H1 (cell line): ENCODE measurements around the gene NOTUM. TPM values are rescaled to one million over a fixed set of nuclear protein-coding genes. Genes with fewer than 3 reads are reported as not detected.
A peak's percentile ranks its signal among the peaks of the same experiment; 100 is the strongest.

Experiments
- CEBPB ChIP-seq: IDR thresholded peaks from 2 replicates; pipeline ENCODE4 v1.6.1; 2012; ENCODE audit warnings: low read depth, low read length
- CHD1 ChIP-seq: IDR thresholded peaks from 2 replicates; pipeline ENCODE4 v1.6.1; 2012; ENCODE audit warnings: low read depth, low read length, improper control_type of control experiment
- HDAC6 ChIP-seq: IDR thresholded peaks from one replicate; pipeline ENCODE4 v1.7.1; 2012; ENCODE audit warnings: low read depth, mild to moderate bottlenecking, inconsistent platforms, low read length, moderate library complexity
- JUN ChIP-seq: IDR thresholded peaks from 2 replicates; pipeline ENCODE4 v1.6.1; 2011; ENCODE audit warnings: low read depth, mild to moderate bottlenecking, improper control_type of control experiment, low read length
- KDM1A ChIP-seq: fragments of 200-600, 300-600 bp; sonication (generic); IDR thresholded peaks from 2 replicates; pipeline ENCODE4 v1.7.1; 2016; ENCODE audit warnings: mild to moderate bottlenecking, low read length, borderline replicate concordance
- POLR2A ChIP-seq, 2 experiments: IDR thresholded peaks; 1 replicate in 1 of 2; 2 replicates in 1 of 2; pipeline ENCODE4 v1.6.1; 2011; ENCODE audit warnings: low read depth in 2 of 2, low read length in 2 of 2, mild to moderate bottlenecking in 2 of 2; ENCODE audit errors: control extremely low read depth in 1 of 2
- POLR2AphosphoS5 ChIP-seq: IDR thresholded peaks from 2 replicates; pipeline ENCODE4 v1.6.1; 2011; ENCODE audit warnings: low read depth, low read length
- RNF2 ChIP-seq: fragments of 200-900, 300-1000 bp; sonication (generic); IDR thresholded peaks from 2 replicates; pipeline ENCODE4 v1.7.1; 2016; ENCODE audit warnings: borderline replicate concordance, low read depth, mild to moderate bottlenecking, antibody characterized with exemption, low read length; ENCODE audit not compliant: poor library complexity, severe bottlenecking; ENCODE audit errors: missing control alignments
- SIRT6 ChIP-seq: IDR thresholded peaks from one replicate; pipeline ENCODE4 v1.7.1; 2012; ENCODE audit warnings: low read length, inconsistent platforms
- TCF12 ChIP-seq: IDR thresholded peaks from 2 replicates; pipeline ENCODE4 v1.6.1; 2011; ENCODE audit warnings: low read depth, mild to moderate bottlenecking, low read length
- USF2 ChIP-seq: IDR thresholded peaks from 2 replicates; pipeline ENCODE4 v1.6.1; 2011; ENCODE audit warnings: low read length, improper control_type of control experiment
- ZNF274 ChIP-seq: IDR thresholded peaks from 2 replicates; pipeline ENCODE4 v1.7.0; 2012; ENCODE audit warnings: low read length, borderline replicate concordance; ENCODE audit errors: extremely low read depth
- polyA plus RNA-seq, 7 experiments: library from polyadenylated mRNA; depleted of rRNA in 3 of 7; stranded (reverse) in 5 of 7; unstranded in 2 of 7; fragments of >200 nt in 5 of 7; fragments of 200-250 nt in 2 of 7; gene quantifications; 1 replicate in 5 of 7; 2 replicates in 1 of 7; 4 replicates in 1 of 7; pipeline versions ENCODE4 v1.2.1 to v1.2.3, GENCODE V29; 2011 to 2013; ENCODE audit warnings: missing spikeins in 2 of 7, mixed read lengths in 2 of 7
- total RNA-seq: library from RNA; stranded (reverse); fragmentation: NEBNext Ultra II Directional; extraction: Animal tissue kit (Norgen Biotek cat#: 25700); gene quantifications from 2 replicates; pipeline ENCODE4 v1.2.1, GENCODE V29; 2021

NOTUM gene
- total and polyA plus RNA-seq, 2 of the 8 experiments (the other 6 are each of a cell fraction or from before 2014, with no cell fraction given), result 0.45 to 0.76 TPM

- TF ChIP-seq USF2, result peak; percentile 78
- TF ChIP-seq POLR2AphosphoS5, result no peak
- TF ChIP-seq CEBPB, result no peak
- no peak for TF ChIP-seq RNF2
- no peak for TF ChIP-seq CHD1
- no peak for TF ChIP-seq ZNF274
- no peak for TF ChIP-seq KDM1A
- no peak for TF ChIP-seq SIRT6
- TF ChIP-seq HDAC6, result no peak
- no peak for TF ChIP-seq JUN
- no peak for TF ChIP-seq POLR2A (IDR thresholded peaks at IDR 0.05; ENCODE audit: control extremely low read depth in 1 of 2, low read depth in 2 of 2, low read length in 2 of 2)
- 0 out of 2 replicates have a peak, but pooled peaks have one; percentile 26 for TF ChIP-seq TCF12
Measured at GRCh38 chr17:81967533-81968395, 6.8 kb upstream of the NOTUM start (continued).
